ENCODE measurements around the gene PEX14.

Gene PEX14

GRCh38 chr1:10597492-10598388, 123.0 kb downstream of the PEX14 start:
- no peak for DNase-seq (ENCODE audit: low spot score)

GRCh38 chr1:10598389-10598702, 123.6 kb downstream of the PEX14 start:
- no peak for DNase-seq (ENCODE audit: low spot score)

GRCh38 chr1:10599194-10599861, 124.6 kb downstream of the PEX14 start:
- peak; percentile 69 for DNase-seq (ENCODE audit: low spot score)

- DNase-seq (ENCODE audit: low spot score): no peak
Measured at GRCh38 chr1:10601342-10602070, 126.8 kb downstream of the PEX14 start.

GRCh38 chr1:10602936-10603335, 128.2 kb downstream of the PEX14 start:
- no peak for DNase-seq (ENCODE audit: low spot score)

- no peak for DNase-seq (ENCODE audit: low spot score)
Measured at GRCh38 chr1:10604966-10605365, 130.2 kb downstream of the PEX14 start.

- no peak for DNase-seq (ENCODE audit: low spot score)
Measured at GRCh38 chr1:10606064-10606463, 131.3 kb downstream of the PEX14 start.

- DNase-seq (ENCODE audit: low spot score): no peak
Measured at GRCh38 chr1:10607228-10607627, 132.5 kb downstream of the PEX14 start.

GRCh38 chr1:10608690-10609089, 133.9 kb downstream of the PEX14 start:
- DNase-seq (ENCODE audit: low spot score): no peak

- no peak for DNase-seq (ENCODE audit: low spot score)
Measured at GRCh38 chr1:10610901-10611600, 136.3 kb downstream of the PEX14 start.

- DNase-seq (ENCODE audit: low spot score): no peak
Measured at GRCh38 chr1:10612436-10613160, 137.8 kb downstream of the PEX14 start.

- DNase-seq (ENCODE audit: low spot score): no peak
Measured at GRCh38 chr1:10613340-10613739, 138.6 kb downstream of the PEX14 start.

- no peak for DNase-seq (ENCODE audit: low spot score)
Measured at GRCh38 chr1:10613861-10614260, 139.1 kb downstream of the PEX14 start.

GRCh38 chr1:10614377-10615225, 139.9 kb downstream of the PEX14 start:
- no peak for DNase-seq (ENCODE audit: low spot score)

- DNase-seq (ENCODE audit: low spot score): no peak
Measured at GRCh38 chr1:10615332-10615731, 140.6 kb downstream of the PEX14 start.

GRCh38 chr1:10615932-10616671, 141.4 kb downstream of the PEX14 start:
- no peak for DNase-seq (ENCODE audit: low spot score)

GRCh38 chr1:10616696-10617095, 141.9 kb downstream of the PEX14 start:
- DNase-seq (ENCODE audit: low spot score): no peak

GRCh38 chr1:10617318-10617717, 142.6 kb downstream of the PEX14 start:
- no peak for DNase-seq (ENCODE audit: low spot score)

- no peak for DNase-seq (ENCODE audit: low spot score)
Measured at GRCh38 chr1:10617931-10618885, 143.5 kb downstream of the PEX14 start.

Data from AG08395 (cell line).